PFSK-1 (cell line): ENCODE measurements around the gene SLC4A1.

ENCODE experiments used
- POLR2AphosphoS5 ChIP-seq: IDR thresholded peaks from 2 replicates; pipeline ENCODE4 v1.6.1; 2012; ENCODE audit warnings: low read depth, mild to moderate bottlenecking, control low read depth, low read length, moderate library complexity
- TAF1 ChIP-seq: IDR thresholded peaks from 2 replicates; pipeline ENCODE4 v1.6.1; 2012; ENCODE audit warnings: low read length, control low read depth, borderline replicate concordance; ENCODE audit not compliant: insufficient read depth
- TF ChIP-seq, protein P1 (sequence below), 2 experiments: IDR thresholded peaks; 2 replicates each; pipeline versions ENCODE4 v1.6.1 to v1.8.0; 2011 to 2012; ENCODE audit warnings: low read depth in 2 of 2, low read length in 2 of 2, control low read depth in 1 of 2, inconsistent platforms in 1 of 2, mild to moderate bottlenecking in 1 of 2, moderate library complexity in 1 of 2; ENCODE audit not compliant: insufficient read depth in 1 of 2

DNA sequence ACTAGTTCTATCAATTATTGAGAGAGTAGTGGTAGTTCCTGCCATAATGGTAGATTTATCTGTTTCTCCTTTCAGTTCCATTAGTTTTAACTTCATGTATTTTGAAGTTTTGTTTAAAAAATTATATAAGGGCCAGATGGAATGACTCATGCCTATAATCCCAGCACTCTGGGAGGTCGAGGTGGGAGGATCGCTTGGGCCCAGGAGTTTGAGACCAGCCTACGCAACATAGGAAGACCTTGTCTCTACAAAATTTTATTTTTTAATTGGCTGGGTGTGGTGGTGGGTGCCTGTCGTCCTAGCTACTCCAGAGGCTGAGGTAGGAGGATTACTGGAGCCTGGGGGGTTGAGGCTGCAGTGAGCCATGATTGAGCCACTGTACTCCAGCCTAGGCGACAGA lies 34.4 kb downstream of the SLC4A1 start:
- TF ChIP-seq POLR2AphosphoS5 (no peak), TAF1 (no peak)
- TF ChIP-seq, protein P1, sequence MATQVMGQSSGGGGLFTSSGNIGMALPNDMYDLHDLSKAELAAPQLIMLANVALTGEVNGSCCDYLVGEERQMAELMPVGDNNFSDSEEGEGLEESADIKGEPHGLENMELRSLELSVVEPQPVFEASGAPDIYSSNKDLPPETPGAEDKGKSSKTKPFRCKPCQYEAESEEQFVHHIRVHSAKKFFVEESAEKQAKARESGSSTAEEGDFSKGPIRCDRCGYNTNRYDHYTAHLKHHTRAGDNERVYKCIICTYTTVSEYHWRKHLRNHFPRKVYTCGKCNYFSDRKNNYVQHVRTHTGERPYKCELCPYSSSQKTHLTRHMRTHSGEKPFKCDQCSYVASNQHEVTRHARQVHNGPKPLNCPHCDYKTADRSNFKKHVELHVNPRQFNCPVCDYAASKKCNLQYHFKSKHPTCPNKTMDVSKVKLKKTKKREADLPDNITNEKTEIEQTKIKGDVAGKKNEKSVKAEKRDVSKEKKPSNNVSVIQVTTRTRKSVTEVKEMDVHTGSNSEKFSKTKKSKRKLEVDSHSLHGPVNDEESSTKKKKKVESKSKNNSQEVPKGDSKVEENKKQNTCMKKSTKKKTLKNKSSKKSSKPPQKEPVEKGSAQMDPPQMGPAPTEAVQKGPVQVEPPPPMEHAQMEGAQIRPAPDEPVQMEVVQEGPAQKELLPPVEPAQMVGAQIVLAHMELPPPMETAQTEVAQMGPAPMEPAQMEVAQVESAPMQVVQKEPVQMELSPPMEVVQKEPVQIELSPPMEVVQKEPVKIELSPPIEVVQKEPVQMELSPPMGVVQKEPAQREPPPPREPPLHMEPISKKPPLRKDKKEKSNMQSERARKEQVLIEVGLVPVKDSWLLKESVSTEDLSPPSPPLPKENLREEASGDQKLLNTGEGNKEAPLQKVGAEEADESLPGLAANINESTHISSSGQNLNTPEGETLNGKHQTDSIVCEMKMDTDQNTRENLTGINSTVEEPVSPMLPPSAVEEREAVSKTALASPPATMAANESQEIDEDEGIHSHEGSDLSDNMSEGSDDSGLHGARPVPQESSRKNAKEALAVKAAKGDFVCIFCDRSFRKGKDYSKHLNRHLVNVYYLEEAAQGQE (IDR thresholded peaks at IDR 0.05; ENCODE audit: insufficient read depth in 1 of 2, low read depth in 2 of 2, low read length in 2 of 2): no peak
